ENCODE data around the gene MBNL1.

GRCh38 chr3:152232679-152233078 lies 36.0 kb upstream of the MBNL1 start:
- TF ChIP-seq CTCF (IDR thresholded peaks at IDR 0.05) (no peak), POLR2AphosphoS5 (IDR thresholded peaks at IDR 0.05; ENCODE audit: low read depth, low read length) (no peak)

Measured in Panc1 (cell line).